DLD1 (cell line): Measurements from ENCODE around the gene MS4A4E.
"Not testable (repeated sequence)": the region's sequence is repeated elsewhere in the genome, so short reads cannot be mapped to it uniquely, and the experiment has no call there.

Experiments used
- in situ Hi-C: cut with HindIII; loops from 2 replicates; pipeline ENCODE4 v1.10.0; 2017; ENCODE audit warnings: low sequenced_read_pairs

MS4A4E gene

GRCh38 chr11:60221692-60222091, 21.2 kb downstream of the MS4A4E start:
- in situ Hi-C loops = no loop called here

GRCh38 chr11:60221181-60221580, 21.8 kb downstream of the MS4A4E start:
- in situ Hi-C loops = no loop called here

GRCh38 chr11:60214386-60214785, 28.6 kb downstream of the MS4A4E start:
- in situ Hi-C loops = no loop called here

GRCh38 chr11:60211206-60211605, 31.7 kb downstream of the MS4A4E start:
- in situ Hi-C loops = no loop called here

GRCh38 chr11:60209977-60210376, 33.0 kb downstream of the MS4A4E start:
- in situ Hi-C loops = no loop called here

- in situ Hi-C loops = no loop called here
Observed at GRCh38 chr11:60208951-60209350, 34.0 kb downstream of the MS4A4E start.

GRCh38 chr11:60208146-60208895, 34.6 kb downstream of the MS4A4E start:
- in situ Hi-C loops = no loop called here

GRCh38 chr11:60206616-60207015, 36.3 kb downstream of the MS4A4E start:
- in situ Hi-C loops = no loop called here

- in situ Hi-C loops = no loop called here
Observed at GRCh38 chr11:60204922-60205321, 38.0 kb downstream of the MS4A4E start.

GRCh38 chr11:60201334-60201733, 41.6 kb downstream of the MS4A4E start:
- in situ Hi-C loops = not testable (repeated sequence)

- in situ Hi-C loops = no loop called here
Observed at GRCh38 chr11:60197442-60197841, 45.5 kb downstream of the MS4A4E start.

GRCh38 chr11:60195923-60196368, 47.0 kb downstream of the MS4A4E start:
- in situ Hi-C loops = no loop called here

GRCh38 chr11:60194511-60194910, 48.4 kb downstream of the MS4A4E start:
- in situ Hi-C loops = no loop called here

- in situ Hi-C loops = no loop called here
Observed at GRCh38 chr11:60193687-60194433, 49.1 kb downstream of the MS4A4E start.

GRCh38 chr11:60192564-60192963, 50.4 kb downstream of the MS4A4E start:
- in situ Hi-C loops = not testable (repeated sequence)

- in situ Hi-C loops = not testable (repeated sequence)
Observed at GRCh38 chr11:60188481-60188880, 54.5 kb downstream of the MS4A4E start.

GRCh38 chr11:60186128-60186527, 56.8 kb downstream of the MS4A4E start:
- in situ Hi-C loops = not testable (repeated sequence)

GRCh38 chr11:60185512-60185827, 57.5 kb downstream of the MS4A4E start:
- in situ Hi-C loops = not testable (repeated sequence)

GRCh38 chr11:60184824-60185511, 58.0 kb downstream of the MS4A4E start:
- in situ Hi-C loops = no loop called here

GRCh38 chr11:60183591-60184205, 59.2 kb downstream of the MS4A4E start:
- in situ Hi-C loops = no loop called here
